ENCODE measurements around the gene AKR1C1. TPM values are rescaled to one million over a fixed set of nuclear protein-coding genes. Genes with fewer than 3 reads are reported as not detected.
"Not testable (repeated sequence)": the region's sequence is repeated elsewhere in the genome, so short reads cannot be mapped to it uniquely, and the experiment has no call there.

The AKR1C1 gene
- total RNA-seq, 2 experiments from 2014 or later: not detected

- BruUV-seq (replicated peaks); H2AFZ ChIP-seq (ENCODE audit: low read length); H3K27ac ChIP-seq (ENCODE audit: low read depth, low read length, poor library complexity, severe bottlenecking); H3K36me3 ChIP-seq (ENCODE audit: insufficient read depth, low read length); H3K9me3 ChIP-seq (ENCODE audit: low read length); CTCF ChIA-PET (ENCODE audit: unreplicated experiment); H3K4me2 ChIP-seq (ENCODE audit: low read length); H4K20me1 ChIP-seq (ENCODE audit: insufficient read depth, low read length); H3K4me1 ChIP-seq (ENCODE audit: insufficient read depth, low read length, poor library complexity, severe bottlenecking); H3K4me3 ChIP-seq (ENCODE audit: low read depth, low read length, poor library complexity, severe bottlenecking); H3K9me2 ChIP-seq (ENCODE audit: insufficient read depth, low read length); DNase-seq (ENCODE audit: low spot score); POLR2A ChIA-PET; H3K79me2 ChIP-seq (ENCODE audit: insufficient read depth, low read depth, low read length); intact Hi-C loops (cut with micrococcal nuclease; ENCODE audit: unreplicated experiment): not testable (repeated sequence)
Observed at GRCh38 chr10:4956955-4957645, 6.1 kb upstream of the AKR1C1 start.

GRCh38 chr10:4961558-4961957, 1.7 kb upstream of the AKR1C1 start:
- H3K4me3 ChIP-seq (ENCODE audit: low read depth, low read length, poor library complexity, severe bottlenecking); H4K20me1 ChIP-seq (ENCODE audit: insufficient read depth, low read length); H3K27ac ChIP-seq (ENCODE audit: low read depth, low read length, poor library complexity, severe bottlenecking); H3K79me2 ChIP-seq (ENCODE audit: insufficient read depth, low read depth, low read length); POLR2A ChIA-PET; H3K36me3 ChIP-seq (ENCODE audit: insufficient read depth, low read length); DNase-seq (ENCODE audit: low spot score); CTCF ChIA-PET (ENCODE audit: unreplicated experiment); H3K4me2 ChIP-seq (ENCODE audit: low read length); BruUV-seq (replicated peaks); H2AFZ ChIP-seq (ENCODE audit: low read length); intact Hi-C loops (cut with micrococcal nuclease; ENCODE audit: unreplicated experiment); H3K4me1 ChIP-seq (ENCODE audit: insufficient read depth, low read length, poor library complexity, severe bottlenecking); H3K9me3 ChIP-seq (ENCODE audit: low read length); H3K9me2 ChIP-seq (ENCODE audit: insufficient read depth, low read length): not testable (repeated sequence)

DNA sequence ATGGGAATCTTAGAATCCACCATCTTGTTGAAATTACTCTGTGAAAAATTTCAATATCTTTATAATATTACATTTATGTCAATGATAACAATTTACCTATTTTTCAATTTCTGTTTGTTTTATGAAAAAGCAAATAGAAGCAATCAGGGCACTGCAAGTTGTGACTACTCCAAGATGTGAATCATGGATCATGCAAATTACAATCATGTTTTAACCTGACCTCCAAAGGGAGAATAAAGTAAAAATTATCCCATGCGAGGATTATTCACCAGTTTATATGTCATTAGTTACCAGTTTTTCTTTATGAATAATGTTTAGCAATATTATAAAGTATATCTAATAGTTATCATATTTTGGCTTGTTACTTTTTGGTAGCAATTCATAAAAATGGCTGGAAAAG, 907 bp upstream of the AKR1C1 start:
- H3K79me2 ChIP-seq (ENCODE audit: insufficient read depth, low read depth, low read length); POLR2A ChIA-PET; intact Hi-C loops (cut with micrococcal nuclease; ENCODE audit: unreplicated experiment); H3K9me2 ChIP-seq (ENCODE audit: insufficient read depth, low read length); H3K27ac ChIP-seq (ENCODE audit: low read depth, low read length, poor library complexity, severe bottlenecking); CTCF ChIA-PET (ENCODE audit: unreplicated experiment); H3K4me3 ChIP-seq (ENCODE audit: low read depth, low read length, poor library complexity, severe bottlenecking); H3K9me3 ChIP-seq (ENCODE audit: low read length); H3K36me3 ChIP-seq (ENCODE audit: insufficient read depth, low read length); H2AFZ ChIP-seq (ENCODE audit: low read length); BruUV-seq (replicated peaks); DNase-seq (ENCODE audit: low spot score); H3K4me2 ChIP-seq (ENCODE audit: low read length); H3K4me1 ChIP-seq (ENCODE audit: insufficient read depth, low read length, poor library complexity, severe bottlenecking); H4K20me1 ChIP-seq (ENCODE audit: insufficient read depth, low read length): not testable (repeated sequence)

- H3K36me3 ChIP-seq (ENCODE audit: insufficient read depth, low read length); H3K4me1 ChIP-seq (ENCODE audit: insufficient read depth, low read length, poor library complexity, severe bottlenecking); H3K9me3 ChIP-seq (ENCODE audit: low read length); H4K20me1 ChIP-seq (ENCODE audit: insufficient read depth, low read length); intact Hi-C loops (cut with micrococcal nuclease; ENCODE audit: unreplicated experiment); H3K4me2 ChIP-seq (ENCODE audit: low read length); H3K79me2 ChIP-seq (ENCODE audit: insufficient read depth, low read depth, low read length); H3K27ac ChIP-seq (ENCODE audit: low read depth, low read length, poor library complexity, severe bottlenecking); CTCF ChIA-PET (ENCODE audit: unreplicated experiment); H2AFZ ChIP-seq (ENCODE audit: low read length); DNase-seq (ENCODE audit: low spot score); POLR2A ChIA-PET; BruUV-seq (replicated peaks); H3K9me2 ChIP-seq (ENCODE audit: insufficient read depth, low read length); H3K4me3 ChIP-seq (ENCODE audit: low read depth, low read length, poor library complexity, severe bottlenecking): not testable (repeated sequence)
Observed at GRCh38 chr10:4963815-4964154, 570 bp downstream of the AKR1C1 start.

DNA sequence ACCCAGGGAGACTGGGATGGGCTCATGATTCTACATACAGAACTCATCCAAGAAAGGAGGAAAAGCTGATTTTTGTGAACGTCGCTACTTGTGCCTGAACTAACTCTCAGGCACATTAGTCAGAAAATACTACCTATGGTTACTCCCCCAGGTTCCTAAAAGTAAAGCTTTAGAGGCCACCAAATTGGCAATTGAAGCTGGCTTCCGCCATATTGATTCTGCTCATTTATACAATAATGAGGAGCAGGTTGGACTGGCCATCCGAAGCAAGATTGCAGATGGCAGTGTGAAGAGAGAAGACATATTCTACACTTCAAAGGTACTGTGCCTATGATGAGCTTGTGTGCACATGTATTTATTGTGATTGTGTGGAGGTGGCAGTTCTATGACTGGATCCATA, 2.5 kb downstream of the AKR1C1 start:
- H3K9me2 ChIP-seq (ENCODE audit: insufficient read depth, low read length); intact Hi-C loops (cut with micrococcal nuclease; ENCODE audit: unreplicated experiment); BruUV-seq (replicated peaks); H3K36me3 ChIP-seq (ENCODE audit: insufficient read depth, low read length); H3K79me2 ChIP-seq (ENCODE audit: insufficient read depth, low read depth, low read length); H3K4me2 ChIP-seq (ENCODE audit: low read length); H3K9me3 ChIP-seq (ENCODE audit: low read length); POLR2A ChIA-PET; H4K20me1 ChIP-seq (ENCODE audit: insufficient read depth, low read length); DNase-seq (ENCODE audit: low spot score); H2AFZ ChIP-seq (ENCODE audit: low read length); H3K4me3 ChIP-seq (ENCODE audit: low read depth, low read length, poor library complexity, severe bottlenecking); H3K27ac ChIP-seq (ENCODE audit: low read depth, low read length, poor library complexity, severe bottlenecking); H3K4me1 ChIP-seq (ENCODE audit: insufficient read depth, low read length, poor library complexity, severe bottlenecking); CTCF ChIA-PET (ENCODE audit: unreplicated experiment): not testable (repeated sequence)

GRCh38 chr10:4967189-4967588, 4.0 kb downstream of the AKR1C1 start:
- H3K4me1 ChIP-seq (ENCODE audit: insufficient read depth, low read length, poor library complexity, severe bottlenecking); H4K20me1 ChIP-seq (ENCODE audit: insufficient read depth, low read length); DNase-seq (ENCODE audit: low spot score); CTCF ChIA-PET (ENCODE audit: unreplicated experiment); H3K36me3 ChIP-seq (ENCODE audit: insufficient read depth, low read length); H3K9me2 ChIP-seq (ENCODE audit: insufficient read depth, low read length); intact Hi-C loops (cut with micrococcal nuclease; ENCODE audit: unreplicated experiment); H3K79me2 ChIP-seq (ENCODE audit: insufficient read depth, low read depth, low read length); BruUV-seq (replicated peaks); POLR2A ChIA-PET; H3K9me3 ChIP-seq (ENCODE audit: low read length); H3K4me2 ChIP-seq (ENCODE audit: low read length); H3K27ac ChIP-seq (ENCODE audit: low read depth, low read length, poor library complexity, severe bottlenecking); H3K4me3 ChIP-seq (ENCODE audit: low read depth, low read length, poor library complexity, severe bottlenecking); H2AFZ ChIP-seq (ENCODE audit: low read length): not testable (repeated sequence)

DNA sequence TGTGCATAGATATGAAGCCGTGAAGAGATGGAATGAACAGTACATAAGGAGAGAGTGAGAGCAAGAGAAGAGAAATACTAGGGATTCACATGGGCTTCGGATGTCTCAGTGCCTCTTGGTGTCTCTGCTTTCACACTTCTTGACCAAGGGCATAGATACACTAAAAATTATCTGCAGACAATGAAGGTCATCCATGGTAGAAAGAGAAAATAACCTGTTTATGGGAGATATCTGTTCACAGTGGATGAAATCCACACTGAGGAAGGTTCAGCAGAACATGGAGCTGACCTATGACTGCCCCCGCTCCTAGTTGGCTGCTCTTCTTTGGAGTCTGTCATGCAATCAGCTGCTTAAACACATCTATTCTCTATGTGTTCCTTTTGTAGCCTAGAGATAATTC, 6.1 kb downstream of the AKR1C1 start:
- H2AFZ ChIP-seq (ENCODE audit: low read length); H3K4me2 ChIP-seq (ENCODE audit: low read length); POLR2A ChIA-PET; H3K9me2 ChIP-seq (ENCODE audit: insufficient read depth, low read length); DNase-seq (ENCODE audit: low spot score); H3K79me2 ChIP-seq (ENCODE audit: insufficient read depth, low read depth, low read length); H3K9me3 ChIP-seq (ENCODE audit: low read length); H3K36me3 ChIP-seq (ENCODE audit: insufficient read depth, low read length); intact Hi-C loops (cut with micrococcal nuclease; ENCODE audit: unreplicated experiment); H3K27ac ChIP-seq (ENCODE audit: low read depth, low read length, poor library complexity, severe bottlenecking); H3K4me1 ChIP-seq (ENCODE audit: insufficient read depth, low read length, poor library complexity, severe bottlenecking); BruUV-seq (replicated peaks); H3K4me3 ChIP-seq (ENCODE audit: low read depth, low read length, poor library complexity, severe bottlenecking); CTCF ChIA-PET (ENCODE audit: unreplicated experiment); H4K20me1 ChIP-seq (ENCODE audit: insufficient read depth, low read length): not testable (repeated sequence)

All from OCI-LY7 (cell line).